ENCODE measurements around the gene EEF1G.
A peak's percentile ranks its signal among the peaks of the same experiment; 100 is the strongest.
"Not testable (repeated sequence)": the region's sequence is repeated elsewhere in the genome, so short reads cannot be mapped to it uniquely, and the experiment has no call there.

The EEF1G gene

DNA sequence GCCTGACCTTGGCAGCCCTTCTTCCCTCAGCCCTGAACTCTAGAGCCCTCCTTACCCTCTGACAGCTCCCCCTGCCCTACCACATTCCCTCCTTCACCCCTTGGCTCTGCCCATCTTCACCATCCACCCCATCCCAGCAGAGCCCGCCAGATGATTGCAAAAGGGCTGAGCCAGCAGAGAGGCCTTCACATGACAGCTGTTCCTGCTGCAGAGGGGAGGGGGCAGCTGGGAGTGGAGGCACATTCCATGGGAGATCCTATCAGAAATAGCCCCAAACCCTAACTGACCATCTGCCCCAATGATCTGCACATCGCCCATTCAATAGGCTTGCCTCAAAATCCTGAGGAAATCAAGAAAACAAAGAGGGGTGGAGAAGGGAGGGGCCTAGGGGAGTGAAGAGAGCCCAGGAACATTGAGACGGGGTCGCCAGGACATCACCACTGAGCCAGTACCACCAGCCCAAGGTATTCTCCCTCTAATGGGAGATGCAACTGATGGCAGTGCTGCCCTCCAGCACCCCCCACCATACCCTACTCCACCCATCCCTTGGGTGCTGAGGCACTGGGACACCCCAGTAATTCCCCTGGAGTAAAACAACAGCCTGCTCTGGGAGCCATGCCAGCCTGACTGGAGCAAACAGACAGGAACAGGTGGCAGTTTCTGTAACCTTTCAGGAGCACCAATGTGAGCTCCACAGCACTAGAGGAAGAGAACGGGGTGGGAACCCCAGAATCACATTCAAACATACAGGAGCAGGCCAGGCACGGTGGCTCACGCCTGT, 19.1 kb downstream of the EEF1G start:
- DNase-seq (ENCODE audit: low read depth) = no peak

- DNase-seq (ENCODE audit: low read depth) = no peak
These were observed 19.8 kb downstream of the EEF1G start for GRCh38 chr11:62553839-62554361.

DNA sequence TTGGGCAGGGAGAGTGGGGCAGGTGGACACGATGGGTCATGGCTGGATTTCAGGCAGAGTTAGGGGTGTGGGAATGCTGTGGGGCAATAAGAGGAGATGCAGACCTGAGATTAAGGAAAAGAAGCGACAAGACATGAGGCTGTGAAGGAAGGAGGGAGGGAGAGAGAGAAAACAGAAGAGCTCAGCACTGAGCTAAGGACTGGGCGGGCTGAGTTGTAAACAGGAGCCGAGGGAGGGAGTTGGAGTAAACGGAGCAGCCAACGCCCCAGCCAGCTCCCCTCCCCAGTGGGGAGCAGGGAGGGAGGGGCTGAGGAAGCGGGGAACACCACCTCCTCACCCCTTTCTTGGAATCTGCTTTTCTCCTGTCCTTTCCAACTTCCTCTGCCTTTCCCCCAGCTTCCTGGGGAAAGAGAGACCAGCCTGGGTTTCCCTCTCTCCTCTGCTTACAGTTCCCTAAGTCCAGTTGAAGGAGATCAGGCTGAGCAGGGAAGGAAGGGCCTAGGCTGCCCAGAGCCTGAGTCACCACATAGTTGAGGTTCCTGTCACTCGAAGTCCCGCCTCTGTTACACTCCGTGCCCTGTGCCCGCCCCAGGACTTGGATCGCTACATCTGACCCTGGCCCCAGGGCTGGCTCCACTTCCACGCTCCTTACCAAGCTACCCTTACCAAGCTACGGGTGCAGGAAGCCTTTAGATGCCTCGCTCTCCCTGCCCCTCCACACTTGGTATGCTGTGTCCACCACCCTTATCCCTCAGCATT, 20.4 kb downstream of the EEF1G start:
- no peak for DNase-seq (ENCODE audit: low read depth)

GRCh38 chr11:62552485-62553079, 21.1 kb downstream of the EEF1G start:
- no peak for DNase-seq (ENCODE audit: low read depth)

- not testable (repeated sequence) for DNase-seq (ENCODE audit: low read depth)
These were observed 23.2 kb downstream of the EEF1G start for GRCh38 chr11:62550478-62550877.

DNA sequence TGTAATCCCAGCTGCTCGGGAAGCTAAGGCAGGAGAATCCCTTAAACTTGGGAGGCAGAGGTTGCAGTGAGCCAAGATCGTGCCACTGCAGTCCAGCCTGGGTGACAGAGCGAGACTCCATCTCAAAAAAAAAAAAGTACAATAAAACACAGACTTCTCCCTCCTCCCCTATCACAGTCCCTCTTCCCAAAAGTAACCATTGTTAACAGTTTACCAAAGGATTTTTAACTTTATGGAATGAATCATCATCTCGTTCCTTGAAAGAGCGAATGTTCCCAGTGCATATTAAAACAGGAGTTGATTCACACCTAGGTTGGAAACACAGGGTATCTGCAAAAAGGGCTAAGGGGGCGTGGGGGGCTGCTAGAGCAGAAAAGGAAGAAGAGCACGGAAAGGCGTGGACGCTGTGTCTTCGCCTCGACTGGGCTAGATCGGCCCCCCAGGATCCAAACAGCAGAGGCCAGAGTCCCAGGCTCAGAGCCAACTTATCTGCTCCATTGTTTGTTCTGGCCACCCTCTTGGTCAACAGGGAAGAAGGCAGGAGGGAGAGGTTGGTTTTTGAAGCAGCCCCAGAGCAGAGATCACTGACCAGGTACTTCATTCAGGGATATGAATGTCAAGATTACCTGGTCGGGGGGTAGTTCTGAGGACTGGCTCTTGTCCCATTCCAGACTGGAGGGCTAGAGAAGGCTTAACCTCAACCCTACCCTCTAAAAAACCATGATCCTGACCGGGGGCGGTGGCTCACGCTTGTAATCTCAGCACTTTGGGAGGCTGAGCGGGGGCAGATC, 25.0 kb downstream of the EEF1G start:
- no peak for DNase-seq (ENCODE audit: low read depth)

DNA sequence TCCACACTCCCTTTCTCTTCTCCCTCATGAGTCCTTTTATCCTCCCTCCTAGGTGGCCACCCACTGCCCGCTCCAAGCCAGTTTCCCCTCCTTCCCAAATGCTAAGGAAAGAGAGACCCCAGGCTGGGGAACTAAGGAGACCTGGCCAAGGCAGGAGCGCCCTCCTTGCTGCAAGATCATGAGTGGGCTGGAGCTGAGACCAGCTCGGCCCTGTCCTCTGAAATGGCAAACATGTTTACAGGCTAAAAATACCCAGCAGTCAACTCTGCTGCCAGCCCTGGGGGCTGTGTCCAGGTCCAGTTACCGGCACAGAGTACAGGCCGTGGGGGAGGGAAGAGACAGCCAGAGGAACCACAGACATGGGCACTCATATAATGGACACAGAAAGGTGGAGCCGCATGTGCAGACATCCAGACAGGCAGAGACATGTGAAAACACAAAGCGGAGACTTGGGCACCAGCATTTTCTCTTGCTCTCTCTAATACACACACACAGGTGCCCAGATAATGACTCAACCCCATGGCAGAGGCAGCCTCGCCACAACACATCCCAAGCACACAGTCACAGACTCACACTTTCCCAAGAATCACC, 25.9 kb downstream of the EEF1G start:
- no peak for DNase-seq (ENCODE audit: low read depth)

DNA sequence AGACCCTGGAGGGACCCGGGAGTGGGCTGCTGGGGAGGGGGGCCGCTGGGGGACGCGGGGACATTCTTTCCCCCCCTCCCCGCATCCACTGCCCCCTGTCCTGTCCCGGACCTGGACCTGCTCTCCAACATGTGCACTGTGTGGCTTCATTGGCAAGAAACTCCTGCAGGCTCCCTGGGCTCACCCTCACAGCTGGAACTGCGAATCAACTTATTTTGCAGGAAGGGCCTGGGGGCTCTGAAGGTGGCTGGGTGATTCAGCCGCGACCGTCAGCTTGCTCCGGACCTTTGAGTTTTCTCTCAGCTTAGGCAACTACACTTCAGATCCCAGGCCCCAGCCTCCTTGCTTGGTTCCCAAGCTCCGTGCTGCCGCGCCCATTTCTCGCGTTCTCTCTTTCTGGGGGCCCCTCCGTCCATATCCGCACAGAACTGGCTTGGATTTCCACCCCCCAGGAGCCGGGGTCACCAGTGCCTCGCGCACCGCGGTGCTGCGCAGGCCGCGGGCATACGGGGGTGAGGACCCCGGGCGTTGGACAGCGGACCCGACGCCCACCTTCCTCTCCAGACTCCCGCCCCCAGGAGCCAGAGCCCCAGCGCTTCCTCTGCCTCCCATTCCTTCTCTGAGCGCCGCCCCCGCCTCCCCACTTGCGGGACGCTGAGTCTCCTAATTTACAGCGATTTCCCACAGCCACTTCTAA, 26.6 kb downstream of the EEF1G start:
- no peak for DNase-seq (ENCODE audit: low read depth)

DNA sequence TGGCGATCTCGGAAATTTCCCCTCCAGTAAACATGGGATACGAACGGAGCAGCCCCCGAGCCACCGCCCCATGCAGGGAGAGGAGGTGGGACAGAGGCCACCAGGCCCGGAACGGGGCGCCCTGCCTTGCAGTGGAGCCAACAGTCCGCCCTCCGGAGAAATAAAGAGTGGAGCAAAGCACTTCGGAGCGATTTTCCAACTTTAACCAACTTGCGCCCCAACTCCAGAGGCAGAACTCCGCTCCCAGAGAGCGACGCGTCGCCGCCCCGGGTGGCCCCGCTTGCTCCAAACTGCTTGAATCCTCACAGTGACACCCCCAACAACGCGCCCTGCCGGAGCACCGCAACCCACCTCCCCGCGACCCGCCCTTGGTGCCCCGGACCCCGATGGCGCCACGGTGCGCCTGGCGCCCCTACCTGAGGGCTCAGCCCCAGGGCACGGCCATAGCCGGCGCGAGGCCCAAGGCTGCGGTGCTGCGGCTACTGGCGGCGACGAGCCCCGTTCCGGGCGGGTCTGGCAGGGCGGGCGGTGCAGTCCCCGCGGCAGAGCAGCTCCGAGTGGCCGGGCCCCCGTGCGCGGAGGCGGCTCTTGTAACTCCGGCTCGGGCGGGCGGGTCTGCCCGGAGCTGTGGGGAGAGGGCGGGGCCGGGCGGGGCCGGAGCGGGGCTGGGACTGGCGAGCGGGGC, 27.3 kb downstream of the EEF1G start, which contains the start of gene AHNAK:
Gene AHNAK (minus strand): TSS at position 563 of the 685 bp plus-strand sequence. CDS start 10,708 bp downstream, outside the sequence.
- DNase-seq (ENCODE audit: low read depth) = peak; percentile 57

DNA sequence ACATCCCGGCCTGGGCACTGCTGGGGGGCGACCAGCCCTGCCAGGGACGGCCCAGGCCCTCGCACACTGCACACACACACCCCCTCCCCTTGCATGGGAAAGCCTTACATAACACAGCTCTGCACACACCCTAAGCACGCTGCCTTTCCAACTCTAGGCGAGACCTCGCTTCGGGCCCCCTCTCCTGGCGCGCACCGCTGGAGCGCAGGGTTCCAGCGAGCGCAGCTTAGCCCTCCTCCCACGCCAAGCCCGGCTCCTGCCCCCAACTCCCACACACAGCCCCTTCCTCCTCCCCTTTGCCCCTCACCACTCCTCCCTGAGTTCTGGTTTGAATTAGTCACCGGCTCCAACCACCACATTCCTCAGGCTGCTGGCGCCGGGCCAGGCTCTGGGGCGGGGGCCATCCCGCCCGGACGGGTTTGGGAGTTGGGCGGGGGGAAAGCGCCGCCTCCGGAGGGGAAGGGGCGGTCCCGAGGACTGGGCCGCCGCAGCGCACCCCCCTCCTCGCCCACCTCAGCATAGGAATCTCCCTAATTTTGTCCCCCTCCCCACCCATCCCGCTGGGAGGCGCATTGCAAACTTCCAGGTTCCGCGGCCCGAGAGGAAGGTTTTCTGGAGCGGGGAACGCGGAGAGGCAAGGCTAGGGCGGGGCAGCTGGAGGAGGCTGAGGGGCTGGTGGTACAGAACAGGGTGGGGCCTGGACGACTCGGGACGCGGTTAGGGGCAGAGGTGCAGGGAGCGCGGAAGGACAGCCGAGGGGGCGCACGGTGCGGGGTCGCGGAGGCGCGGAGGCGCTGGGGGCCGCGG, 28.1 kb downstream of the EEF1G start:
- DNase-seq (ENCODE audit: low read depth) = no peak

DNA sequence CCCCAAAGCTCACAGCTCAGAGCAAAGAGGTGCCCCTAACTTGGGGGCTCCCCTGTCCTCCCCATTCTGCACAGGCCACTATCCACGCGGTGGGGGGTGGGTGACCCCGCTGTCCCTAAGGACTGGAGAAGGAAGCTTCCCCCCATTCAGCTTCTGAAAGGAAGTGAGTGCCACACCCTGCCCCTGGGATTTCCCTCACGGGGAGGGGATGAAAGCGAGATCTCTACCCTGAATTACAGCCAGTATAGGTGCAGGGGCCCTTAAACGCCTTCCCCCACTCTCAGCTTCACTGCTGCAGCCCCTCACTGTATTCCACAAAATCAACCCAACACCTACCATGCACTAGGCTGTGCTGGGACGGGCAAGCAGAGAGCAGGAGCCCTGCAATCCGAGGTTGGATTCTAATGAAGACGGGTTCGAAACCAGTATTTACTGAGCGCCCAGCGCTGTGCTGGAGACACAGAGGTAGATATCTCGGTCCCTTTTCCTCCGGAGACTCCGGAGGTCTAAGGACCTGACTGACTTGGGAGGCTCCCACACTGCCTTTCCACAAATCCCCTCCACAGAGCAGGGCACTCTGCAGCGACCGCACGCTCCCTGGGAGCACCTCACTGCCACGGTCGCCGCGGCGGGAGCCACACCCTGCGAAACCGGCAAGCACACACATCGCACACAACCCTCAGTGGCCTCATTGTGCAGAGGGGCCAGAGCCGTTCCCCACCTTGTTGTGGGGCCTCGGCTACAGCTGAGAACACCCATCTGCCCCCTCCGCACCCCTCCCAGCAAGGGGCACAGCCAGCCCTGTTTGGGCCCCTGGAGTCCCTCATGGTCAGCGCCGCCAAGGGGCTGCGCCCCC, 28.9 kb downstream of the EEF1G start:
- no peak for DNase-seq (ENCODE audit: low read depth)

- no peak for DNase-seq (ENCODE audit: low read depth)
These were observed 29.8 kb downstream of the EEF1G start for GRCh38 chr11:62543680-62544444.

DNA sequence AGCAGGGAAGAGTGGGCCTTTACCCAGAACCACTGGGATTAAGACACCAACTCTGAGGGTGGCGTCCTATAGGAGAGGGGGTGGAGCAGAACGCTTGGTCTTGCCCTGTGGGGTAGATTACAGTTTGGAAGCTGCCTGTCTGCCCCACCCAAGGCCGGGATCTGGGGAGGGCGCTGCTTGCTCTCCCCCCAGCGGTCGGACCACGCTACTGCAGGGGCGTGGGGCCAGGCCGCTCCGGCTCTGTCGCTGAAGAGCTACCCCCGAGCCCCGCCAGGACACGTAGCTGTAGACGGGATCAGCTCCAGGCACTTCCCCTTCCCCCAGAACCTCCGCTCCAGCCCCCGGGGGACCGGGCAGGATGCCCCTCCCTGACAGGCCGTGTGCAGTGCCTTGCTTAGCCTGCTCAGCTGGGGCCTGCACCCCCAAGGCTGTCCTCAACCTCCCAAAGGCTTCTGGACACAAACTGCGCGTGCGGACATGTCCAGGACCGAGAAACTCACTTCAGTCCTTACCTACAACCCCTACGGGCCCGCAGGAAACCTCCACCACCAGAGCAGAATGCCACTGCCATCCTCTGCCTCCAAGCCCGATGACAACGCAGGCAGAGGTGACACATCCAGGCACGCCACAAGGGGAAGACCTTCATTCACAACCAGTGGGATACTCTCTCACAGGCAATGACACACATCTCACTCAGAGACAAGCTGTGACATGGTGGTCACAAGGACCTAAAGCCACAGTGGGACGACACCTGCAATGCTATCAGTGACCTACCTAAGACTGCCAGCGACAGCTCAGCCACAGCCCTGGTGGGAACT, 30.7 kb downstream of the EEF1G start:
- DNase-seq (ENCODE audit: low read depth) = no peak

GRCh38 chr11:62542111-62542745, 31.5 kb downstream of the EEF1G start:
- no peak for DNase-seq (ENCODE audit: low read depth)

DNA sequence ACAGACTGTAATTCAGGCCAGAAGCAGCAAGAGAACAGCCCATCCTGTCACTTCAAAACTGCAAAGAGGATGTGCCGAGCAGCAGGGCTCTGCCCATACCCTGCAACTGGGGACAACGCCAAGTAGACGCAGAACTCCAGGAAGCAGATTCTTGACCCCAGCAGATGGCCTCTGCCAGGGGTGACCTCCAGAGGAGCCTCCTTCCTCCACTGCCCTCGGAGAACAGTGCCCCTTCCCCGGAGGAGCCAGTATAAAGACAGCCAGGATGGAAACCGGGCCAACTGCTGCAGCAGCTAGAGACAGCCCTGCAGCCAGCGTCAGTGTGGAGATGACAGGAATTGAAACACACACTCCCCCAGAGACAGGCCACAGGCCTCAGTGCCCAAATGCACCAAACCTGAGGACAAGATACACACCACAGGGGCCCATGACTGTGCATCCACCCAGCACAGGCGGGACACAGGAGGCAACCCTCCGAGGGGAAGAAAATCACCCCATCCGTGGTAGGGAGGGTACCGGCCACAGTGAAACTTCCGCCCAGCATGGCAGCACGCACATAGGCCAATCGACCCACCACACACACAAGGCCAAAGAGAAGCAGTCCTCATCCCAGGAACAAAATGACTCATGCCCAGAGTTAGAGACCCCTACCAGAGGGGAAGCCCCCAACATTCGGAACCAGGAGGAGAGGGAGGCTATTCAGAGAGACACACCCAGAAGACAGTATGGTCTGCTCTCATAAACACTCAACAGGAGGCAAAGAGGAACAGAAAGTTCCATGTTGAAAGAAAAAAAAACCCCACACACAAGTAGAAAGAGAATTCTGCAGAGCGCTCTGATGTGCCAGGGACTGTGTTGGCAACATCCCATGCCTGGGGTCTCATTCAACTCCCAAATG, 32.6 kb downstream of the EEF1G start:
- no peak for DNase-seq (ENCODE audit: low read depth)

All from activated T-helper 1 cell treated with Interleukin-2 at 50 U/mL for 16 hours (primary cell).